ENCODE results near the gene TAF4B.

GRCh38 chr18:26227051-26227670 lies 916 bp downstream of the TAF4B start:
- TF ChIP-seq CTCF (IDR thresholded peaks at IDR 0.05 in 8 of 11, conservative IDR thresholded peaks at IDR 0.05 in 3 of 11) (no peak), POLR2A (IDR thresholded peaks at IDR 0.05) (no peak)
